ENCODE results near the gene PPFIBP2. TPM values are rescaled to one million over a fixed set of nuclear protein-coding genes. Genes with fewer than 3 reads are reported as not detected.
"Not testable (repeated sequence)": the region's sequence is repeated elsewhere in the genome, so short reads cannot be mapped to it uniquely, and the experiment has no call there.

PPFIBP2 gene
- total RNA-seq, 3 donors from 2014 or later, result 32.3 to 56.1 (median 43.3) TPM

- intact Hi-C loops (cut with DNase I; ENCODE audit: low total_unique reads), result no loop called here
- Histone ChIP-seq H3K36me3 (no peaks in the 10 kb centered on the region), H3K4me3 (no peak overlapping the region), H3K27me3 (no peaks in the 10 kb centered on the region), H3K27ac (no peak overlapping the region), H3K9me3 (no peaks in the 10 kb centered on the region), H3K4me1 (peaks cover 0 to 4% of the 10 kb centered on the region in 2 donors)
- no peak for DNase-seq (ENCODE audit: low spot score in 2 of 2)
- TF ChIP-seq POLR2A (IDR thresholded peaks at IDR 0.05), result no peak
- TF ChIP-seq POLR2AphosphoS5 (IDR thresholded peaks at IDR 0.05), result no peak
- TF ChIP-seq CTCF (IDR thresholded peaks at IDR 0.05), result no peak
Measured at GRCh38 chr11:7656704-7657103, 142.9 kb downstream of the PPFIBP2 start.

- DNase-seq (ENCODE audit: low spot score in 2 of 2), result peak in 1 of 2 donors; percentile 67
- Histone ChIP-seq H3K27ac (no peak overlapping the region), H3K4me1 (peaks cover 0 to 4% of the 10 kb centered on the region in 2 donors), H3K36me3 (no peaks in the 10 kb centered on the region), H3K27me3 (no peaks in the 10 kb centered on the region), H3K9me3 (no peaks in the 10 kb centered on the region), H3K4me3 (no peak overlapping the region)
- intact Hi-C loops (cut with DNase I; ENCODE audit: low total_unique reads), result no loop called here
- TF ChIP-seq CTCF (IDR thresholded peaks at IDR 0.05), result peak in 2 of 3 donors; percentile 50 to 59
- no peak for TF ChIP-seq POLR2AphosphoS5 (IDR thresholded peaks at IDR 0.05)
Measured at GRCh38 chr11:7657306-7658025, 143.7 kb downstream of the PPFIBP2 start.

GRCh38 chr11:7663531-7663930 is 149.7 kb downstream of the PPFIBP2 start:
- H3K9me3 ChIP-seq; H3K27me3 ChIP-seq; H3K4me3 ChIP-seq; DNase-seq (ENCODE audit: low spot score in 2 of 2); H3K4me1 ChIP-seq; H3K27ac ChIP-seq; H3K36me3 ChIP-seq; intact Hi-C loops (cut with DNase I; ENCODE audit: low total_unique reads): not testable (repeated sequence)

- Histone ChIP-seq H3K36me3 (no peaks in the 10 kb centered on the region), H3K27me3 (no peaks in the 10 kb centered on the region), H3K4me1 (no peaks in the 10 kb centered on the region), H3K9me3 (no peaks in the 10 kb centered on the region), H3K27ac (no peak overlapping the region), H3K4me3 (no peak overlapping the region)
- DNase-seq (ENCODE audit: low spot score in 2 of 2), result no peak
- TF ChIP-seq CTCF (IDR thresholded peaks at IDR 0.05), result no peak
- TF ChIP-seq POLR2A (IDR thresholded peaks at IDR 0.05), result no peak
- no peak for TF ChIP-seq POLR2AphosphoS5 (IDR thresholded peaks at IDR 0.05)
- intact Hi-C loops (cut with DNase I; ENCODE audit: low total_unique reads), result loop anchor here (2.0 kb wide), 1 partner anchor 70 kb away; no protein-coding TSS in a partner anchor
Measured at GRCh38 chr11:7664867-7665266, 151.1 kb downstream of the PPFIBP2 start.

- peak; percentile 76 to 91 (median 88) for TF ChIP-seq CTCF (IDR thresholded peaks at IDR 0.05)
- no peak for TF ChIP-seq POLR2A (IDR thresholded peaks at IDR 0.05)
- no peak for TF ChIP-seq POLR2AphosphoS5 (IDR thresholded peaks at IDR 0.05)
- intact Hi-C loops (cut with DNase I; ENCODE audit: low total_unique reads), result loop anchor here (2.0 kb wide), 1 partner anchor 71 kb away; no protein-coding TSS in a partner anchor
- no peaks in the 10 kb centered on the region for H3K27me3 ChIP-seq
- H3K4me1 ChIP-seq, result no peaks in the 10 kb centered on the region
- peak; percentile 68 to 87 for DNase-seq (ENCODE audit: low spot score in 2 of 2)
- no peaks in the 10 kb centered on the region for H3K36me3 ChIP-seq
- no peaks in the 10 kb centered on the region for H3K9me3 ChIP-seq
- H3K27ac ChIP-seq, result no peak overlapping the region
- no peak overlapping the region for H3K4me3 ChIP-seq
Measured at GRCh38 chr11:7665473-7666291, 151.9 kb downstream of the PPFIBP2 start.

All from breast epithelium (tissue), 4 donors.